Sigmoid colon (tissue), 4 donors: Measurements from ENCODE around the gene SSC5D.

Source experiments
- CTCF ChIP-seq, 4 experiments: fragments of 450-650 bp in 3 of 4; fragments of 200-600 bp in 1 of 4; IDR thresholded peaks; one replicate each; pipeline ENCODE4 v1.5.1; 2016 to 2019; ENCODE audit warnings: antibody characterized with exemption in 4 of 4, mild to moderate bottlenecking in 3 of 4, moderate library complexity in 2 of 4
- EP300 ChIP-seq, 4 donors: sonication (generic); formaldehyde crosslinking; IDR thresholded peaks; one replicate each; pipeline ENCODE4 v1.6.1; 2017; ENCODE audit warnings: antibody characterized with exemption in 4 of 4
- POLR2A ChIP-seq, 2 donors: fragments of 450-650 bp; IDR thresholded peaks; one replicate each; pipeline ENCODE4 v1.6.1; 2016; ENCODE audit warnings: antibody characterized with exemption in 2 of 2, mild to moderate bottlenecking in 2 of 2, moderate library complexity in 2 of 2

GRCh38 chr19:55472463-55472862 is 15.8 kb upstream of the SSC5D start:
- no peak for TF ChIP-seq CTCF (IDR thresholded peaks at IDR 0.05)
- no peak for TF ChIP-seq POLR2A (IDR thresholded peaks at IDR 0.05)
- no peak for TF ChIP-seq EP300 (IDR thresholded peaks at IDR 0.05)
